ENCODE data around the gene DDX18. TPM values are rescaled to one million over a fixed set of nuclear protein-coding genes. Genes with fewer than 3 reads are reported as not detected.

Gene DDX18
- polyA plus RNA-seq, 4 donors, result 68.8 to 86.3 (median 81.4) TPM

GRCh38 chr2:117832905-117833613, 18.6 kb downstream of the DDX18 start:
- peak in 1 of 4 donors; percentile 14 for DNase-seq (ENCODE audit: low read depth in 4 of 4, low spot score in 3 of 4)

GRCh38 chr2:117833911-117834310, 19.4 kb downstream of the DDX18 start:
- DNase-seq (ENCODE audit: low read depth in 4 of 4, low spot score in 3 of 4), result no peak

- no peak for DNase-seq (ENCODE audit: low read depth in 4 of 4, low spot score in 3 of 4)
Observed at GRCh38 chr2:117834992-117835391, 20.5 kb downstream of the DDX18 start.

- peak; percentile 51 to 61 (median 54) for DNase-seq (ENCODE audit: low read depth in 4 of 4, low spot score in 3 of 4)
Observed at GRCh38 chr2:117835990-117836760, 21.7 kb downstream of the DDX18 start.

GRCh38 chr2:117845304-117845703, 30.8 kb downstream of the DDX18 start:
- no peak for DNase-seq (ENCODE audit: low read depth in 4 of 4, low spot score in 3 of 4)

- no peak for DNase-seq (ENCODE audit: low read depth in 4 of 4, low spot score in 3 of 4)
Observed at GRCh38 chr2:117850015-117850414, 35.5 kb downstream of the DDX18 start.

- DNase-seq (ENCODE audit: low read depth in 4 of 4, low spot score in 3 of 4), result no peak
Observed at GRCh38 chr2:117850461-117850860, 36.0 kb downstream of the DDX18 start.

- DNase-seq (ENCODE audit: low read depth in 4 of 4, low spot score in 3 of 4), result no peak
Observed at GRCh38 chr2:117851969-117852368, 37.5 kb downstream of the DDX18 start.

GRCh38 chr2:117853316-117853715, 38.8 kb downstream of the DDX18 start:
- DNase-seq (ENCODE audit: low read depth in 4 of 4, low spot score in 3 of 4), result no peak

GRCh38 chr2:117853873-117854272, 39.4 kb downstream of the DDX18 start:
- DNase-seq (ENCODE audit: low read depth in 4 of 4, low spot score in 3 of 4), result no peak

- no peak for DNase-seq (ENCODE audit: low read depth in 4 of 4, low spot score in 3 of 4)
Observed at GRCh38 chr2:117854610-117855009, 40.1 kb downstream of the DDX18 start.

- no peak for DNase-seq (ENCODE audit: low read depth in 4 of 4, low spot score in 3 of 4)
Observed at GRCh38 chr2:117855886-117856285, 41.4 kb downstream of the DDX18 start.

GRCh38 chr2:117856415-117857210, 42.1 kb downstream of the DDX18 start:
- DNase-seq (ENCODE audit: low read depth in 4 of 4, low spot score in 3 of 4), result no peak

- no peak for DNase-seq (ENCODE audit: low read depth in 4 of 4, low spot score in 3 of 4)
Observed at GRCh38 chr2:117858336-117858735, 43.8 kb downstream of the DDX18 start.

GRCh38 chr2:117858892-117859531, 44.5 kb downstream of the DDX18 start:
- no peak for DNase-seq (ENCODE audit: low read depth in 4 of 4, low spot score in 3 of 4)

- no peak for DNase-seq (ENCODE audit: low read depth in 4 of 4, low spot score in 3 of 4)
Observed at GRCh38 chr2:117859532-117859911, 45.0 kb downstream of the DDX18 start.

GRCh38 chr2:117859924-117860647, 45.6 kb downstream of the DDX18 start:
- DNase-seq (ENCODE audit: low read depth in 4 of 4, low spot score in 3 of 4), result no peak

GRCh38 chr2:117862459-117862858, 48.0 kb downstream of the DDX18 start:
- no peak for DNase-seq (ENCODE audit: low read depth in 4 of 4, low spot score in 3 of 4)

- DNase-seq (ENCODE audit: low read depth in 4 of 4, low spot score in 3 of 4), result no peak
Observed at GRCh38 chr2:117875786-117876185, 61.3 kb downstream of the DDX18 start.

- no peak for DNase-seq (ENCODE audit: low read depth in 4 of 4, low spot score in 3 of 4)
Observed at GRCh38 chr2:117879003-117879402, 64.5 kb downstream of the DDX18 start.

Measured in right renal pelvis (tissue), 4 donors.